NOMO-1 (cell line): ENCODE measurements around the gene ZC3HAV1L.
"Not testable (repeated sequence)": the region's sequence is repeated elsewhere in the genome, so short reads cannot be mapped to it uniquely, and the experiment has no call there.

Source experiments
- DNase-seq, 2 experiments: peaks; one replicate each; lab custom pipeline; 2025; ENCODE audit not compliant: unreplicated experiment in 2 of 2; lab: John Stamatoyannopoulos, UW

The ZC3HAV1L gene

GRCh38 chr7:139035586-139036353 is at the start of gene ZC3HAV1L:
Gene ZC3HAV1L, minus strand, starts transcription at chr7:139036042. Its CDS starts 25 bp downstream, at chr7:139036017.
- DNase-seq, result peak; percentile 14 to 22

DNA sequence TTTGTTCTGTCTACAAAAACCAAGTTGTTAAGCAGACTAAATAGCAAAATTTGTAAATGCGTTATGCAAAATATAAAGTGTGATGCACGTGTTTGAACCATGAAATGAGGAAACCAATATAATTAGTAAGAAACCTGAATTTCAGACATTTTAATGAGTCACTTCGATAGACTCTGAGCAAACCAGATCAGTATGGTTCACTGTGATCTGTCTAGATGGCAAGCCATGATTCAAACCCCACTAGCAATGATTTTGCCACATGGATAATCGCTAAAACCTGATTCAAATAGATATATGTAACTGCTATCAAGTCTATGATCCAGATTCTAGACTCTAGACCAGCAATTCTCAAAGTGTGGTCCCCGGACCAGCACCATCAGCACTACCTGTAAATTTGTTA is 48.9 kb upstream of the ZC3HAV1L start:
- no peak for DNase-seq

- no peak for DNase-seq
Measured at GRCh38 chr7:139081584-139081983, 45.7 kb upstream of the ZC3HAV1L start.

DNA sequence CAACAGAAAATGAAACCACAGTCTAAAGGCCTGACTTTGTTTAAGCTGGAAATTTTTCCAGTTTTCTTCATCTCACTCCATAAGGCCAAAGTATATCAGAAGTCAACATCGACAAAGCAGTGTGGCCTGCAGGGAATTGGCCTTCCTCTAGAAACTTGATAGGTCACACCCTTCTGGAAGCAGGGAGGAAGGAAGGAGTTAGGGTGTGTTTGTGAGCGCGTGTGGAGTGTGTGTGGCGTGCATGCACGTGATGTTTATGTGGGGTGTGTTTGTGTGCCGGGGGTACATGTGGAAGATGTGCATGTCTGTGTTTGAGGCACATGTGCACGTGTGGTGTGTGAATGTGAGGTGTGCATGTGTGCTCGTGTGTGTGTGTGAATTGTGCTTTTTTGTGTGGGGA is 45.1 kb upstream of the ZC3HAV1L start:
- DNase-seq, result no peak

- no peak for DNase-seq
Measured at GRCh38 chr7:139079861-139080260, 44.0 kb upstream of the ZC3HAV1L start.

GRCh38 chr7:139078911-139079310 is 43.1 kb upstream of the ZC3HAV1L start:
- no peak for DNase-seq

- no peak for DNase-seq
Measured at GRCh38 chr7:139078399-139078798, 42.6 kb upstream of the ZC3HAV1L start.

GRCh38 chr7:139077706-139078105 is 41.9 kb upstream of the ZC3HAV1L start:
- DNase-seq, result not testable (repeated sequence)

- no peak for DNase-seq
Measured at GRCh38 chr7:139075871-139076686, 40.2 kb upstream of the ZC3HAV1L start.

GRCh38 chr7:139075031-139075652 is 39.3 kb upstream of the ZC3HAV1L start:
- peak; percentile 7 to 50 for DNase-seq

DNA sequence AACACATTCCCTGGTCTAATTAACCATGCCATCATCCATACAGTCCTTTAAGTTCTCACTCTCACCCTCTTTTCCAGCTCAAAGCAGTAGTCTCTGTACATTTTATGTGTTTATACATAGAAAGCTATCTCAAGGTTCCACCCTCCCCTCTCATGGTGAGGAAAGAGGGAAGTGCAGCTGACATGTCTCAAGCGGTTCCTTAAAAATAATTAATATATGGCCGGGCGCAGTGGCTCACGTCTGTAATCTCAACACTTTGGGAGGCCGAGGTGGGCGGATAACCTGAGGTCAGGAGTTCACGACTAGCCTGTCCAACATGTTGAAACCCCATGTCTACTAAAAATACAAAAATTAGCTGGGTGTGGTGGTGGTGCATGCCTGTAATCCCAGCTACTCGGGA is 37.0 kb upstream of the ZC3HAV1L start:
- peak; percentile 33 to 56 for DNase-seq

GRCh38 chr7:139071680-139072079 is 35.8 kb upstream of the ZC3HAV1L start:
- no peak for DNase-seq

- DNase-seq, result no peak
Measured at GRCh38 chr7:139068544-139069399, 32.9 kb upstream of the ZC3HAV1L start.

- no peak for DNase-seq
Measured at GRCh38 chr7:139066315-139066714, 30.5 kb upstream of the ZC3HAV1L start.

- DNase-seq, result no peak
Measured at GRCh38 chr7:139065323-139065722, 29.5 kb upstream of the ZC3HAV1L start.

GRCh38 chr7:139061416-139061815 is 25.6 kb upstream of the ZC3HAV1L start:
- no peak for DNase-seq

DNA sequence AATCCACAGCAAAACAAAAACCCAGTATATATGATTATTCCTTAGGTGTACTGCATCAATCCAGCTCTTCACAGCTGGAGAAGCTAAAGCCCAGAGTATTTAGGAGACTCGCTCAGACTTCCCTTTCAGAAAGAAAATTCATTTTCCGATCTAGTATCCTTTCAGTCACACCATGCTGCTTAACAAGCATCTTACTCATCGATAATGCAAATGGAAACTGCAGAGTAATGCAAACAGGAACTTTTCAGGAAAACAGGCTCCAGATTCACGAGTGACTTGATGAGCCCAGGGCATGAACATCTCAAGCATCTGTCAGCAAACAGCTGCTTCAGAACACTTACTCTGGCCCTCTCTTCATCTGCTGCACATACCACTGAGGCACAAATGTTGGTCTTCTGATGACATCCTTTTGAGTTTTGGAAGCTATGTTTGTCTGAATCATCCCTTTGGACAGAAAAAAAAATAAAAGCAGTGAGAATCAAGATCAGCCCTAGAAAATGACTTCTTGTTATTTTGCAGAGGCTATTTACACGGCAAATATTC is 24.9 kb upstream of the ZC3HAV1L start:
- no peak for DNase-seq

GRCh38 chr7:139059905-139060304 is 24.1 kb upstream of the ZC3HAV1L start:
- DNase-seq, result no peak

DNA sequence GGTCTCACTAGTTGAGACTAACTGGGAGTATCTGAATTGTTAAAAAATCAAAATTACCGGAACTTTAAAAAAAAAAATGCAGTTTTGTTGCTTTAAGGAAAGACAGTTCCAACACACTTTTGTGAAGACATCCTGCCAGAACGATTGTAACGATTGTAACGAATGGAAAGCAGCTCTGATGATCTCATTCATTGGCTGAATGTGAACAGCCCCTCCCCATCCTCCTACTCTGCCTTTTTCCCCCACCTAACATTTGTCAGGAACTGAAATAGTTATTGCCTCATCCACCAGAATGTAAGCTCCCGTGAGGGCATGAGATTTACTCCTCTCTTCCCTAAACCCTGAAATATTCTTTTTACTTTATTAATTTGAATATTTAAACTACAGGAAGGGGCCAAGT is 23.1 kb upstream of the ZC3HAV1L start:
- no peak for DNase-seq

DNA sequence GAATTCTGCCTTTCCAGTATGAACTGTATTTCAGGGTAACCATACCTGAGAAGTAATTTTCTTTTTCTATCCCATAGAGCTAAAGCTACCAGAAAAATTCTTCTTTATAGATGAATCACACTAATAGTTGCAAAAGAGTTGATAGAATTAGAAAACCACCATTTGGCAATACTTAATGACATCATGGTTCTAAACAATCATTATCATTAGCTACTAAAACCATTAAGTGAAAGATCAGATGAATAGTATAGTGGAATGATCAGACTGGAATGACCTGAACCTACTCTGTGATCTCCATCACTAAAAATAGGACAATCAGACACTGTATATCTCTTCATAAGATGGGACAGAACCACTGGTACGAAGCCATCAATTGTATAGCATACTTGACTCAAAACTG is 19.8 kb upstream of the ZC3HAV1L start:
- DNase-seq, result no peak
